Astrocyte (in vitro differentiated cells and primary cell): ENCODE results near the gene FBXW12. TPM values are rescaled to one million over a fixed set of nuclear protein-coding genes. Genes with fewer than 3 reads are reported as not detected.

Experiments used
- DNase-seq: peaks from one replicate; pipeline ENCODE4 v3.0.0-alpha.2; 2010; ENCODE audit warnings: low read depth
- FAIRE-seq: peaks from 2 replicates; lab custom pipeline; 2011; peaks lifted over from hg19 to GRCh38; lab: Jason Lieb, UNC
- H2AFZ ChIP-seq: 2 replicates; pipeline ENCODE4 v1.6.0; 2012; ENCODE audit warnings: low read depth, low read length, inconsistent platforms
- H3K27ac ChIP-seq: 2 replicates; pipeline ENCODE4 v1.5.1; 2011; ENCODE audit warnings: low read depth, low read length, inconsistent platforms
- H3K27me3 ChIP-seq: 2 replicates; pipeline ENCODE4 v1.6.0; 2011; ENCODE audit warnings: low read length, inconsistent platforms; ENCODE audit not compliant: insufficient read depth
- H3K36me3 ChIP-seq: 2 replicates; pipeline ENCODE4 v1.5.1; 2011; ENCODE audit warnings: low read length, inconsistent platforms; ENCODE audit not compliant: insufficient read depth
- H3K4me1 ChIP-seq: 2 replicates; pipeline ENCODE4 v1.5.1; 2011; ENCODE audit warnings: low read length, inconsistent platforms; ENCODE audit not compliant: insufficient read depth
- H3K4me2 ChIP-seq: 2 replicates; pipeline ENCODE4 v1.6.0; 2012; ENCODE audit warnings: low read length, inconsistent platforms
- H3K4me3 ChIP-seq: 2 replicates; pipeline ENCODE4 v1.5.1; 2011; ENCODE audit warnings: low read depth, mild to moderate bottlenecking, low read length, inconsistent platforms; ENCODE audit not compliant: insufficient read depth
- H3K79me2 ChIP-seq: 2 replicates; pipeline ENCODE4 v1.6.0; 2012; ENCODE audit warnings: mild to moderate bottlenecking, low read length, inconsistent platforms; ENCODE audit not compliant: insufficient read depth
- H3K9ac ChIP-seq: 2 replicates; pipeline ENCODE4 v1.6.0; 2012; ENCODE audit warnings: mild to moderate bottlenecking, low read length, inconsistent platforms
- H3K9me3 ChIP-seq: 2 replicates; pipeline ENCODE4 v1.5.1; 2012; ENCODE audit warnings: low read depth, mild to moderate bottlenecking, low read length, inconsistent platforms; ENCODE audit not compliant: insufficient read depth
- H4K20me1 ChIP-seq: 2 replicates; pipeline ENCODE4 v1.6.0; 2012; ENCODE audit warnings: low read length, inconsistent platforms; ENCODE audit not compliant: insufficient read depth
- H3K27ac Mint-ChIP-seq: one replicate; pipeline ENCODE4 v1.8.0; 2021; ENCODE audit warnings: mild to moderate bottlenecking, mixed read lengths; ENCODE audit not compliant: unreplicated experiment
- H3K27me3 Mint-ChIP-seq: one replicate; pipeline ENCODE4 v1.8.0; 2021; ENCODE audit warnings: low read depth, mixed read lengths; ENCODE audit not compliant: unreplicated experiment
- H3K36me3 Mint-ChIP-seq: one replicate; pipeline ENCODE4 v1.8.0; 2021; ENCODE audit warnings: low read depth, mixed read lengths; ENCODE audit not compliant: unreplicated experiment
- H3K4me1 Mint-ChIP-seq: one replicate; pipeline ENCODE4 v1.8.0; 2021; ENCODE audit warnings: low read depth, mixed read lengths; ENCODE audit not compliant: unreplicated experiment
- H3K4me3 Mint-ChIP-seq: one replicate; pipeline ENCODE4 v1.8.0; 2021; ENCODE audit warnings: mild to moderate bottlenecking, moderate library complexity, mixed read lengths; ENCODE audit not compliant: unreplicated experiment
- H3K9me3 Mint-ChIP-seq: one replicate; pipeline ENCODE4 v1.8.0; 2021; ENCODE audit warnings: mild to moderate bottlenecking, mixed read lengths; ENCODE audit not compliant: unreplicated experiment
- CTCF ChIP-seq: IDR thresholded peaks from 2 replicates; pipeline ENCODE4 v1.5.1; 2011; ENCODE audit warnings: low read depth, mild to moderate bottlenecking, inconsistent platforms, low read length, moderate library complexity; ENCODE audit not compliant: insufficient read depth
- EZH2 ChIP-seq: IDR thresholded peaks from 2 replicates; pipeline ENCODE4 v1.6.1; 2012; ENCODE audit warnings: mild to moderate bottlenecking, low read length, inconsistent platforms; ENCODE audit not compliant: insufficient read depth
- total RNA-seq: library from RNA; stranded (reverse); gene quantifications from 2 replicates; pipeline ENCODE4 v1.2.1, GENCODE V29; 2021

FBXW12 gene
- total RNA-seq, 1 donor from 2014 or later: not detected

- Histone ChIP-seq H3K36me3 (peaks cover 7% of the 10 kb centered on the region), H3K27ac (peak overlapping the region; percentile 53), H4K20me1 (peaks cover 46% of the 10 kb centered on the region), H3K79me2 (peaks cover 43% of the 10 kb centered on the region), H3K4me1 (peaks cover 53% of the 10 kb centered on the region), H3K27me3 (no peaks in the 10 kb centered on the region), H3K9me3 (no peaks in the 10 kb centered on the region), H3K9ac (peak overlapping the region; percentile 84), H2AFZ (peak overlapping the region; percentile 56), H3K4me2 (peak overlapping the region; percentile 97), H3K4me3 (peak overlapping the region; percentile 68)
- H3K27me3 Mint-ChIP-seq: no peaks in the 10 kb centered on the region
- H3K27ac Mint-ChIP-seq: no peak overlapping the region
- peaks cover 52% of the 10 kb centered on the region for H3K4me1 Mint-ChIP-seq
- peak overlapping the region; percentile 85 for H3K4me3 Mint-ChIP-seq
- FAIRE-seq: no peak
- H3K36me3 Mint-ChIP-seq: peaks cover 6% of the 10 kb centered on the region
- H3K9me3 Mint-ChIP-seq: no peaks in the 10 kb centered on the region
- DNase-seq: no peak
- no peak for TF ChIP-seq EZH2
- no peak for TF ChIP-seq CTCF
Measured at GRCh38 chr3:48428572-48429316, 56.7 kb downstream of the FBXW12 start.

GRCh38 chr3:48429317-48429959 lies 57.4 kb downstream of the FBXW12 start:
- Histone ChIP-seq H2AFZ (peak overlapping the region; percentile 85), H3K4me3 (peak overlapping the region; percentile 68), H3K79me2 (peaks cover 42% of the 10 kb centered on the region), H3K4me1 (peaks cover 60% of the 10 kb centered on the region), H3K36me3 (peaks cover 7% of the 10 kb centered on the region), H4K20me1 (peaks cover 40% of the 10 kb centered on the region), H3K4me2 (peak overlapping the region; percentile 97), H3K9ac (peak overlapping the region; percentile 84), H3K27me3 (no peaks in the 10 kb centered on the region), H3K27ac (peak overlapping the region; percentile 53), H3K9me3 (no peaks in the 10 kb centered on the region)
- Mint-ChIP-seq H3K27ac (no peak overlapping the region), H3K9me3 (no peaks in the 10 kb centered on the region), H3K4me1 (peaks cover 55% of the 10 kb centered on the region), H3K4me3 (peak overlapping the region; percentile 82), H3K36me3 (peaks cover 6% of the 10 kb centered on the region), H3K27me3 (no peaks in the 10 kb centered on the region)
- DNase-seq (no peak), FAIRE-seq (no peak)
- TF ChIP-seq CTCF (no peak), EZH2 (no peak)
